H9 (cell line): ENCODE data around the gene SLC25A18. TPM values are rescaled to one million over a fixed set of nuclear protein-coding genes. Genes with fewer than 3 reads are reported as not detected.

Experiments
- DNase-seq: peaks from one replicate; pipeline ENCODE4 v3.0.0-alpha.2; 2017
- H2AFZ ChIP-seq: one replicate; pipeline ENCODE4 v1.6.1; 2013; ENCODE audit warnings: mild to moderate bottlenecking, low read length, control low read depth, moderate library complexity
- H2AK5ac ChIP-seq: 2 replicates; pipeline ENCODE4 v1.6.1; 2013; ENCODE audit warnings: low read length, control low read depth, mixed read lengths; ENCODE audit not compliant: insufficient read length
- H2BK120ac ChIP-seq: one replicate; pipeline ENCODE4 v1.6.1; 2013; ENCODE audit warnings: low read depth, mild to moderate bottlenecking, low read length, control low read depth, inconsistent platforms; ENCODE audit not compliant: poor library complexity, severe bottlenecking
- H2BK12ac ChIP-seq: 2 replicates; pipeline ENCODE4 v1.6.1; 2013; ENCODE audit warnings: low read length, control low read depth, mixed read lengths, low read depth; ENCODE audit not compliant: insufficient read length
- H2BK15ac ChIP-seq: 2 replicates; pipeline ENCODE4 v1.6.1; 2013; ENCODE audit warnings: low read depth, low read length, control low read depth
- H2BK20ac ChIP-seq: one replicate; pipeline ENCODE4 v1.6.1; 2013; ENCODE audit warnings: low read depth, mild to moderate bottlenecking, low read length, control low read depth, inconsistent platforms; ENCODE audit not compliant: poor library complexity, severe bottlenecking
- H2BK5ac ChIP-seq: 2 replicates; pipeline ENCODE4 v1.6.1; 2013; ENCODE audit warnings: low read length, control low read depth, mixed read lengths; ENCODE audit not compliant: insufficient read length
- H3K14ac ChIP-seq: 2 replicates; pipeline ENCODE4 v1.6.1; 2013; ENCODE audit warnings: low read length, control low read depth; ENCODE audit not compliant: insufficient read depth
- H3K18ac ChIP-seq: 2 replicates; pipeline ENCODE4 v1.6.1; 2013; ENCODE audit warnings: low read depth, mild to moderate bottlenecking, mixed read lengths, low read length, control low read depth; ENCODE audit not compliant: insufficient read length
- H3K23ac ChIP-seq: 2 replicates; pipeline ENCODE4 v1.6.1; 2013; ENCODE audit warnings: low read length, control low read depth, mixed read lengths, low read depth; ENCODE audit not compliant: insufficient read length
- H3K23me2 ChIP-seq: 2 replicates; pipeline ENCODE4 v1.6.1; 2013; ENCODE audit warnings: low read depth, mild to moderate bottlenecking, mixed read lengths, low read length, control low read depth; ENCODE audit not compliant: insufficient read length, poor library complexity, severe bottlenecking
- H3K27ac ChIP-seq: 2 replicates; pipeline ENCODE4 v1.5.1; 2013; ENCODE audit warnings: low read length, control low read depth, mixed read lengths, low read depth; ENCODE audit not compliant: insufficient read length
- H3K27me3 ChIP-seq: 2 replicates; pipeline ENCODE4 v1.6.1; 2013; ENCODE audit warnings: low read length, control low read depth, inconsistent platforms; ENCODE audit not compliant: insufficient read depth
- H3K4ac ChIP-seq: 2 replicates; pipeline ENCODE4 v1.6.1; 2013; ENCODE audit warnings: low read depth, mild to moderate bottlenecking, control low read depth, inconsistent platforms, low read length, moderate library complexity
- H3K4me1 ChIP-seq: 2 replicates; pipeline ENCODE4 v1.6.1; 2013; ENCODE audit warnings: low read length, control low read depth, inconsistent platforms; ENCODE audit not compliant: insufficient read depth
- H3K4me2 ChIP-seq: 2 replicates; pipeline ENCODE4 v1.6.1; 2013; ENCODE audit warnings: low read length, control low read depth, mixed read lengths; ENCODE audit not compliant: insufficient read length, insufficient read depth
- H3K56ac ChIP-seq: 2 replicates; pipeline ENCODE4 v1.6.1; 2013; ENCODE audit warnings: low read depth, mild to moderate bottlenecking, mixed read lengths, low read length, control low read depth; ENCODE audit not compliant: insufficient read length
- H3K79me1 ChIP-seq: 2 replicates; pipeline ENCODE4 v1.6.1; 2013; ENCODE audit warnings: low read depth, mild to moderate bottlenecking, moderate library complexity, low read length, control low read depth, inconsistent platforms; ENCODE audit not compliant: insufficient read depth, poor library complexity, severe bottlenecking
- H3K79me2 ChIP-seq: 2 replicates; pipeline ENCODE4 v1.6.1; 2013; ENCODE audit warnings: low read length, control low read depth, inconsistent platforms; ENCODE audit not compliant: insufficient read depth
- H3K9ac ChIP-seq: 2 replicates; pipeline ENCODE4 v1.6.1; 2013; ENCODE audit warnings: low read length, control low read depth, mixed read lengths; ENCODE audit not compliant: insufficient read length; ENCODE audit errors: extremely low read depth
- H3K9me3 ChIP-seq: one replicate; pipeline ENCODE4 v1.6.1; 2013; ENCODE audit warnings: low read depth, low read length, inconsistent platforms; ENCODE audit not compliant: control insufficient read depth
- H3T11ph ChIP-seq: one replicate; pipeline ENCODE4 v1.6.1; 2013; ENCODE audit warnings: mild to moderate bottlenecking, low read length, control low read depth, inconsistent platforms
- H4K20me1 ChIP-seq: one replicate; pipeline ENCODE4 v1.6.1; 2013; ENCODE audit not compliant: control insufficient read depth, insufficient read length, insufficient read depth
- H4K5ac ChIP-seq: 2 replicates; pipeline ENCODE4 v1.6.1; 2013; ENCODE audit warnings: low read depth, mild to moderate bottlenecking, mixed read lengths, low read length, control low read depth; ENCODE audit not compliant: insufficient read length
- H4K8ac ChIP-seq: replicated peaks from 2 replicates; pipeline ENCODE4 v1.6.1; 2013; ENCODE audit warnings: low read length, control low read depth, mixed read lengths, low read depth; ENCODE audit not compliant: insufficient read length
- H4K91ac ChIP-seq: 2 replicates; pipeline ENCODE4 v1.6.1; 2013; ENCODE audit warnings: low read depth, mild to moderate bottlenecking, moderate library complexity, mixed read lengths, low read length, control low read depth; ENCODE audit not compliant: insufficient read length
- H3K27ac Mint-ChIP-seq, 3 experiments: 2 replicates in 2 of 3; 3 replicates in 1 of 3; pipeline ENCODE4 v1.8.0; 2020 to 2021; ENCODE audit warnings: mixed read lengths in 3 of 3, mild to moderate bottlenecking in 1 of 3, moderate library complexity in 1 of 3
- H3K27me3 Mint-ChIP-seq: 2 replicates; pipeline ENCODE4 v1.8.0; 2021; ENCODE audit warnings: low read depth, mild to moderate bottlenecking, moderate library complexity, mixed read lengths
- H3K36me3 Mint-ChIP-seq, 3 experiments: 2 replicates in 2 of 3; 3 replicates in 1 of 3; pipeline ENCODE4 v1.8.0; 2020 to 2021; ENCODE audit warnings: low read depth in 3 of 3, mixed read lengths in 3 of 3; ENCODE audit not compliant: insufficient read depth in 1 of 3
- H3K4me1 Mint-ChIP-seq, 2 experiments: 2 replicates each; pipeline ENCODE4 v1.8.0; 2020; ENCODE audit warnings: mixed read lengths in 2 of 2
- H3K4me3 Mint-ChIP-seq, 2 experiments: 2 replicates in 1 of 2; 3 replicates in 1 of 2; pipeline ENCODE4 v1.8.0; 2020 to 2021; ENCODE audit warnings: mild to moderate bottlenecking in 2 of 2, mixed read lengths in 2 of 2, moderate library complexity in 1 of 2
- H3K9me3 Mint-ChIP-seq, 2 experiments: 2 replicates in 1 of 2; 3 replicates in 1 of 2; pipeline ENCODE4 v1.8.0; 2020; ENCODE audit warnings: mild to moderate bottlenecking in 2 of 2, mixed read lengths in 2 of 2, moderate library complexity in 1 of 2
- WGBS: extraction: QIAGEN DNeasy Blood & Tissue Kit; methylation state at CpG from one replicate; pipeline ENCODE4 v1.1.7; 2013; ENCODE audit warnings: missing lambda C conversion rate, low lambda C conversion rate, mixed read lengths; ENCODE audit not compliant: insufficient read length; ENCODE audit errors: extremely low coverage; 5-methylcytosine and 5-hydroxymethylcytosine counted together
- total RNA-seq: library from RNA; stranded (reverse); gene quantifications from 2 replicates; pipeline ENCODE4 v1.2.1, GENCODE V29; 2021
- TF ChIP-seq, protein P1 (sequence below): fragments of 200-600 bp; sonication (generic); conservative IDR thresholded peaks from 3 replicates; pipeline ENCODE4 v1.8.0; 2021; ENCODE audit warnings: antibody characterized with exemption, mild to moderate bottlenecking

SLC25A18 gene
- total RNA-seq, 1 experiment from 2014 or later, result 2.3 TPM

DNA sequence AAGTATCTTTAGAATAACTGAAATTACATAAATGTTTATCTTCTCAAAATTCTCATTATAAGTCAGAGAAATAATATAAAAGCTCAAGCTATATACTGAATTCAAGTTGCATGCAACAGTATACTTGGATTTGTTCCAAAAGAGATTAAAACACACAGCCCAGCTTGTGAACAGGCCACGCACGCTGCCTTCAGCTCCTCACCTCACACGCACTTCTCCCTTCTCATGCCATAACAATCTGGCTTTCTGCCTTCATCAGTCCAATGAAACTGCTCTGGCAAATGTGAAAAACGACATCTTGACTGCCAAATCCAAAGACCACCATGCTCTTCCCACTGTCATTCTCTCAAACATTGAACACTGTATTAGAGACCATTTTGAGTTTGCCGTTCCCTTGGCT lies 43.2 kb downstream of the SLC25A18 start:
- H3K4me3 Mint-ChIP-seq, result no peak overlapping the region
- H3K4ac ChIP-seq, result no peak overlapping the region
- no peaks in the 10 kb centered on the region for H3K9me3 ChIP-seq
- H3K56ac ChIP-seq, result no peak overlapping the region
- H2BK120ac ChIP-seq, result no peak overlapping the region
- WGBS, result no CpG with 5 or more reads among the region's 5 CpGs
- no peak overlapping the region for H3K14ac ChIP-seq
- no peak overlapping the region for H4K91ac ChIP-seq
- TF ChIP-seq, protein P1, sequence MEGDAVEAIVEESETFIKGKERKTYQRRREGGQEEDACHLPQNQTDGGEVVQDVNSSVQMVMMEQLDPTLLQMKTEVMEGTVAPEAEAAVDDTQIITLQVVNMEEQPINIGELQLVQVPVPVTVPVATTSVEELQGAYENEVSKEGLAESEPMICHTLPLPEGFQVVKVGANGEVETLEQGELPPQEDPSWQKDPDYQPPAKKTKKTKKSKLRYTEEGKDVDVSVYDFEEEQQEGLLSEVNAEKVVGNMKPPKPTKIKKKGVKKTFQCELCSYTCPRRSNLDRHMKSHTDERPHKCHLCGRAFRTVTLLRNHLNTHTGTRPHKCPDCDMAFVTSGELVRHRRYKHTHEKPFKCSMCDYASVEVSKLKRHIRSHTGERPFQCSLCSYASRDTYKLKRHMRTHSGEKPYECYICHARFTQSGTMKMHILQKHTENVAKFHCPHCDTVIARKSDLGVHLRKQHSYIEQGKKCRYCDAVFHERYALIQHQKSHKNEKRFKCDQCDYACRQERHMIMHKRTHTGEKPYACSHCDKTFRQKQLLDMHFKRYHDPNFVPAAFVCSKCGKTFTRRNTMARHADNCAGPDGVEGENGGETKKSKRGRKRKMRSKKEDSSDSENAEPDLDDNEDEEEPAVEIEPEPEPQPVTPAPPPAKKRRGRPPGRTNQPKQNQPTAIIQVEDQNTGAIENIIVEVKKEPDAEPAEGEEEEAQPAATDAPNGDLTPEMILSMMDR, result no peak
- H4K20me1 ChIP-seq, result no peaks in the 10 kb centered on the region
- H3K9me3 Mint-ChIP-seq, result no peaks in the 10 kb centered on the region
- H2AK5ac ChIP-seq, result no peak overlapping the region
- no peak overlapping the region for H2BK12ac ChIP-seq
- no peak overlapping the region for H3K23ac ChIP-seq
- H2BK15ac ChIP-seq, result no peak overlapping the region
- no peak for DNase-seq
- no peak overlapping the region for H3K27ac ChIP-seq
- no peak overlapping the region for H4K8ac ChIP-seq
- no peak overlapping the region for H2AFZ ChIP-seq
- H3K27me3 Mint-ChIP-seq, result no peaks in the 10 kb centered on the region
- H3K23me2 ChIP-seq, result no peaks in the 10 kb centered on the region
- no peaks in the 10 kb centered on the region for H3K4me1 ChIP-seq
- peaks cover 0 to 25% (median 18%) of the 10 kb centered on the region in 3 experiments; a peak in 5 of 7 replicates for H3K36me3 Mint-ChIP-seq
- H3K79me1 ChIP-seq, result peaks cover 3% of the 10 kb centered on the region
- H3K27ac Mint-ChIP-seq, result no peak overlapping the region
- no peak overlapping the region for H3K4me2 ChIP-seq
- H4K5ac ChIP-seq, result no peak overlapping the region
- H3T11ph ChIP-seq, result no peak overlapping the region
- H3K79me2 ChIP-seq, result 0 out of 2 replicates have a peak, but pooled peaks cover 2% of the 10 kb centered on the region
- H2BK20ac ChIP-seq, result no peak overlapping the region
- H3K9ac ChIP-seq, result no peak overlapping the region
- no peak overlapping the region for H2BK5ac ChIP-seq
- H3K18ac ChIP-seq, result no peak overlapping the region
- H3K4me1 Mint-ChIP-seq, result no peaks in the 10 kb centered on the region
- H3K27me3 ChIP-seq, result no peaks in the 10 kb centered on the region
